Lung (tissue), 12 donors: ENCODE data around the gene TTC22. TPM values are rescaled to one million over a fixed set of nuclear protein-coding genes. Genes with fewer than 3 reads are reported as not detected.

Experiments used
- ATAC-seq: fragments of 200-7000 bp; cut with Tn5 transposase; one replicate; pipeline ENCODE4 v1.9.1; 2020; ENCODE audit warnings: moderate number of reproducible peaks; ENCODE audit not compliant: insufficient read depth, low FRiP score
- DNase-seq, 3 donors: peaks; one replicate each; pipeline ENCODE4 v3.0.0-alpha.2; 2013 to 2017
- H3K27ac ChIP-seq, 2 donors: one replicate each; pipeline ENCODE4 v1.5.1; 2013; ENCODE audit warnings: mild to moderate bottlenecking in 2 of 2, moderate library complexity in 2 of 2, control low read depth in 1 of 2, inconsistent platforms in 1 of 2, low read depth in 1 of 2, low read length in 1 of 2
- H3K27me3 ChIP-seq, 3 donors: one replicate each; pipeline ENCODE4 v1.5.1; 2013; ENCODE audit warnings: low read length in 2 of 3; ENCODE audit not compliant: control insufficient read depth in 3 of 3, insufficient read depth in 3 of 3
- H3K36me3 ChIP-seq, 4 donors: one replicate each; pipeline ENCODE4 v1.5.1; 2013; ENCODE audit warnings: low read length in 4 of 4, mild to moderate bottlenecking in 1 of 4, moderate library complexity in 1 of 4; ENCODE audit not compliant: control insufficient read depth in 4 of 4, insufficient read depth in 4 of 4
- H3K4me1 ChIP-seq, 5 donors: one replicate each; pipeline ENCODE4 v1.5.1; 2013; ENCODE audit warnings: low read length in 5 of 5, mild to moderate bottlenecking in 2 of 5, moderate library complexity in 1 of 5; ENCODE audit not compliant: control insufficient read depth in 5 of 5, insufficient read depth in 5 of 5
- H3K4me3 ChIP-seq: one replicate; pipeline ENCODE4 v1.5.1; 2013; ENCODE audit warnings: mild to moderate bottlenecking, control low read depth, moderate library complexity
- H3K9ac ChIP-seq, 2 donors: one replicate each; pipeline ENCODE4 v1.5.1; 2013; ENCODE audit warnings: low read length in 2 of 2, control low read depth in 1 of 2; ENCODE audit not compliant: insufficient read depth in 1 of 2
- H3K9me3 ChIP-seq, 4 donors: one replicate each; pipeline ENCODE4 v1.5.1; 2013; ENCODE audit warnings: low read length in 3 of 4, mild to moderate bottlenecking in 1 of 4, moderate library complexity in 1 of 4; ENCODE audit not compliant: control insufficient read depth in 4 of 4, insufficient read depth in 3 of 4
- WGBS, 2 donors: extraction: QIAGEN DNeasy Blood & Tissue Kit; methylation state at CpG; one replicate each; pipeline ENCODE4 v1.1.7; 2013; 5-methylcytosine and 5-hydroxymethylcytosine counted together
- polyA plus RNA-seq, 2 donors: library from polyadenylated mRNA; stranded (reverse); fragments of 200-250 nt; gene quantifications; one replicate each; pipeline ENCODE4 v1.2.1, GENCODE V29; 2013
- total RNA-seq, 2 donors: library from RNA; depleted of rRNA in 1 of 2; stranded (reverse); fragments of >200 nt in 1 of 2; gene quantifications; one replicate each; pipeline ENCODE4 v1.2.1, GENCODE V29; 2014 to 2021
- TF ChIP-seq, protein P1 (sequence below): IDR thresholded peaks from 2 replicates; pipeline ENCODE4 v1.5.1; 2012; ENCODE audit warnings: mild to moderate bottlenecking; ENCODE audit errors: control extremely low read depth, extremely low read depth
- donor health status: control.
- donor health status: control.
- donor health status: Bipolar disorder and iron deficiency.
- donor health status: healthy.
- donor health status: DM: yes; HTN: yes; CAD: no.

The TTC22 gene
- total and polyA plus RNA-seq, 4 donors = 2.9 to 6.6 (median 3.5) TPM

DNA sequence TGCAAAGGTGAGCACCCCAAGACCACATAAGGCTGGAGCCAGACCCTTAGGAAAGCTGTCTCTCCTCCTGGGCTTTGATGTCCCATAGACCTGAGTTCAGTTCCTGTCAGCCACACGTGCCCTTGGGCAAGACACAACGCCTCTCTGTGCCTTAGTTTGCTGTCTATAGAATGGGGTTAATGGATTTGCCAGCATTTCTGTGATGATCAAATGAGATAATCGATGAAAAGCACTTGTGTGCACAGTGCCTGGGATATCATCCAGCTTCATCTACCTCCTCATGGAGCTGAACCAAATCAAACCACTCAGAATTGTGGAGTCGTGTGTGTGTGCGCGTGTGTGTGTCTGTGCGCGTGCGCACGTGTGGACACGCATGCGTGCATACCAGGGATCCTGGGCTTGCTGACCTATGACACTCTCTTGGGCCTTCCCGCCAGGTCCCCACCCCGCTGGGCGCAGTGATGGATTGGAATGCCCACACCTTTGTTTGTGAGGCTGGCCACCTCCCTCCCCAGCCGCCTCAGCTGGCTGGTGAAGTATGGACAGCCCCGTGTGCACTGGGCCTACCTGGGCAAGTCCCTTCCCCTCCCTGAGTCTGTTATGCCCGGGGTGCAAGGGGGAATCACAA is 5.2 kb downstream of the TTC22 start:
- Histone ChIP-seq H3K36me3 (no peaks in the 10 kb centered on the region), H3K4me1 (peaks cover 0 to 11% (median 0%) of the 10 kb centered on the region in 5 donors), H3K27ac (no peak overlapping the region), H3K27me3 (peaks cover 0 to under 1% (median 0%) of the 10 kb centered on the region in 3 donors), H3K9ac (no peak overlapping the region), H3K4me3 (no peak overlapping the region), H3K9me3 (peaks cover 0 to 9% (median 1%) of the 10 kb centered on the region in 4 donors)
- TF ChIP-seq, protein P1, sequence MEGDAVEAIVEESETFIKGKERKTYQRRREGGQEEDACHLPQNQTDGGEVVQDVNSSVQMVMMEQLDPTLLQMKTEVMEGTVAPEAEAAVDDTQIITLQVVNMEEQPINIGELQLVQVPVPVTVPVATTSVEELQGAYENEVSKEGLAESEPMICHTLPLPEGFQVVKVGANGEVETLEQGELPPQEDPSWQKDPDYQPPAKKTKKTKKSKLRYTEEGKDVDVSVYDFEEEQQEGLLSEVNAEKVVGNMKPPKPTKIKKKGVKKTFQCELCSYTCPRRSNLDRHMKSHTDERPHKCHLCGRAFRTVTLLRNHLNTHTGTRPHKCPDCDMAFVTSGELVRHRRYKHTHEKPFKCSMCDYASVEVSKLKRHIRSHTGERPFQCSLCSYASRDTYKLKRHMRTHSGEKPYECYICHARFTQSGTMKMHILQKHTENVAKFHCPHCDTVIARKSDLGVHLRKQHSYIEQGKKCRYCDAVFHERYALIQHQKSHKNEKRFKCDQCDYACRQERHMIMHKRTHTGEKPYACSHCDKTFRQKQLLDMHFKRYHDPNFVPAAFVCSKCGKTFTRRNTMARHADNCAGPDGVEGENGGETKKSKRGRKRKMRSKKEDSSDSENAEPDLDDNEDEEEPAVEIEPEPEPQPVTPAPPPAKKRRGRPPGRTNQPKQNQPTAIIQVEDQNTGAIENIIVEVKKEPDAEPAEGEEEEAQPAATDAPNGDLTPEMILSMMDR = no peak
- DNase-seq = no peak
- WGBS, 2 donors = 87 to 94% methylated on average over 18 of the region's 18 CpGs
- ATAC-seq = no peak

DNA sequence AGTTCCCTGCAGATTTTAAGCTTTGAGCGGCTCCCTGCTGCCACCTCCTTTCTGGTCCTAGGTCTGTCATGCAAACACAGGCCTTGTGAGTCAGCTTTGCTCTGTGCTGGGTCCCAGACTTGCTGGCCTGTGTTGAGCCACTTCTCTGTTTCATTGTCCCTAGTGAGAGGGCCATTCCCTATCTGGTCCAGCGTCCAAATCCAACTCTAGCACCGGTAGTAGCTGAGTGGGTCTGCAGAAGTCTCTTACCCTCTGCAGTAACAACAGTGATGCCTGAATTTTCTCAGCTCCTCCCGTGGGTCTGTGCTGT is 5.8 kb downstream of the TTC22 start:
- Histone ChIP-seq H3K27ac (no peak overlapping the region), H3K4me1 (peaks cover 0 to 5% (median 0%) of the 10 kb centered on the region in 5 donors), H3K4me3 (no peak overlapping the region), H3K9me3 (peaks cover 0 to 9% (median 1%) of the 10 kb centered on the region in 4 donors), H3K36me3 (no peaks in the 10 kb centered on the region), H3K9ac (no peak overlapping the region), H3K27me3 (no peaks in the 10 kb centered on the region)
- DNase-seq (no peak), ATAC-seq (no peak)
- WGBS, 2 donors = 76% methylated on average over 4 of the region's 4 CpGs
- TF ChIP-seq, protein P1 = no peak

DNA sequence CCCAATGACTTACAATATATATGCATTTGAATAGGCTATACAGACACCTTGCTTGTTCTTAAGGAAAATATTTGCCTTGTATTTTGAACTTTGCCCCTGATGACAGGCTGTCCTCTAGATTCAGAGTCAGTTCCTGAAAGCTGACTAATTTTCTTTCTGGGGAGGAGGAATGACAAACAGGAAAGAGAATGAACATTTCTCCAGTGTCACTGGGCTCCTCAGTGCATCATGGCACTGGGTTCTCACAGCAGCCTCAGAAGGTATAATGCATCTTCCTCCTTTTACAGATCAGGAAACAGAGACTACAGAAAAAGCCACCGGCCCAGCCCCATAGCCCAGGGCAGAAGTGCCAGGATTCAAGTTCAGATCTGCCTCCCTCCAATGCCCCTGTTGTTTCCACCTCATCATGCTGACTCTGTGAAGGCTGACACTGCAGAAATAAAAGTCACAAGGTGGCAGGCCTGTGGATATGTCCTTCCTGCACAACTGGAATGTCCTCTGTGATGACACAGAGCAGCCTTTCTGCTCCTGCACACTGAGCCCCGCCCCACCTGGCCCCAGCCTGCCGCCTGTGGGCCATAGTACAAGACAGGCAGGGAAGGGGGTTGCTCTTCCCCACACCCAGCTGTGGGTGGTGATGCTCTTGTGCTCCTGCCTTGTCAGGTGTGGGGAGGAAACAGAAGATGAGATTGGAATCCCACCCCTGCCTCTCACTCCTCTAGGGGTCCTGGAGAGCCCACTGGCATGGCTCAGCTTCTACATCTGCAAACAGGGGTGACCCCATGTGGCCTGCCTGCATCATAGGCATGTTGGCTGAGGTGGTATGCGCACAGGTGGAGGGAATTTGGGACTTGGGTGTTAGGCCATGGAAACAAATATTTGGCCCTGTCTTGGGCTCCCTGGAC is 6.4 kb downstream of the TTC22 start:
- Histone ChIP-seq H3K27ac (no peak overlapping the region), H3K9ac (no peak overlapping the region), H3K27me3 (no peaks in the 10 kb centered on the region), H3K4me1 (peaks cover 0 to 4% (median 0%) of the 10 kb centered on the region in 5 donors), H3K4me3 (no peak overlapping the region), H3K9me3 (peaks cover 0 to 9% (median 1%) of the 10 kb centered on the region in 4 donors), H3K36me3 (no peaks in the 10 kb centered on the region)
- no peak for ATAC-seq
- DNase-seq = no peak
- TF ChIP-seq, protein P1 = no peak
- 66 to 69% methylated on average over 4 of the region's 4 CpGs for WGBS, 2 donors
